Liver (tissue), 9 donors: ENCODE data around the gene CDH4. TPM values are rescaled to one million over a fixed set of nuclear protein-coding genes. Genes with fewer than 3 reads are reported as not detected.

Experiments used
- DNase-seq: peaks from one replicate; pipeline ENCODE4 v3.0.0-alpha.2; 2017; ENCODE audit warnings: low spot score
- H3K27ac ChIP-seq, 2 donors: one replicate each; pipeline ENCODE4 v1.7.0; 2013; ENCODE audit warnings: inconsistent platforms in 2 of 2, low read length in 2 of 2, control low read depth in 1 of 2, low read depth in 1 of 2, mild to moderate bottlenecking in 1 of 2
- H3K27me3 ChIP-seq, 4 donors: one replicate each; pipeline versions ENCODE4 v1.6.1 to v1.7.0; 2013; ENCODE audit warnings: low read length in 3 of 4, inconsistent platforms in 1 of 4, mild to moderate bottlenecking in 1 of 4, moderate library complexity in 1 of 4; ENCODE audit not compliant: control insufficient read depth in 4 of 4, insufficient read depth in 4 of 4
- H3K36me3 ChIP-seq, 4 donors: one replicate each; pipeline versions ENCODE4 v1.6.1 to v1.7.0; 2013; ENCODE audit warnings: low read length in 3 of 4, mild to moderate bottlenecking in 3 of 4, low read depth in 1 of 4, moderate library complexity in 1 of 4; ENCODE audit not compliant: control insufficient read depth in 4 of 4, insufficient read depth in 3 of 4
- H3K4me1 ChIP-seq, 4 donors: one replicate each; pipeline versions ENCODE4 v1.6.1 to v1.7.0; 2013; ENCODE audit warnings: low read length in 3 of 4, mild to moderate bottlenecking in 3 of 4, moderate library complexity in 1 of 4; ENCODE audit not compliant: control insufficient read depth in 4 of 4, insufficient read depth in 4 of 4
- H3K4me3 ChIP-seq, 3 donors: one replicate each; pipeline versions ENCODE4 v1.6.1 to v1.7.0; 2013; ENCODE audit warnings: low read length in 3 of 3, control low read depth in 1 of 3, low read depth in 1 of 3, mild to moderate bottlenecking in 1 of 3
- H3K9ac ChIP-seq, 2 donors: one replicate each; pipeline ENCODE4 v1.7.0; 2013; ENCODE audit warnings: low read length in 2 of 2, mild to moderate bottlenecking in 2 of 2, moderate library complexity in 2 of 2, control low read depth in 1 of 2, low read depth in 1 of 2
- H3K9me3 ChIP-seq, 4 donors: one replicate each; pipeline versions ENCODE4 v1.6.1 to v1.7.0; 2013; ENCODE audit warnings: low read length in 3 of 4; ENCODE audit not compliant: control insufficient read depth in 4 of 4
- EGR1 ChIP-seq, 2 donors: IDR thresholded peaks; 2 replicates each; pipeline ENCODE4 v1.6.1; 2016 to 2018; ENCODE audit warnings: antibody characterized with exemption in 2 of 2, low read depth in 2 of 2
- FOXA1 ChIP-seq: IDR thresholded peaks from 2 replicates; pipeline ENCODE4 v1.6.1; 2016; ENCODE audit warnings: antibody characterized with exemption
- FOXA2 ChIP-seq: IDR thresholded peaks from 2 replicates; pipeline ENCODE4 v1.6.1; 2016; ENCODE audit warnings: antibody characterized with exemption
- GABPA ChIP-seq, 2 donors: IDR thresholded peaks in 1 of 2; conservative IDR thresholded peaks in 1 of 2; 2 replicates each; pipeline ENCODE4 v1.6.1; 2016; ENCODE audit warnings: antibody characterized with exemption in 2 of 2, mild to moderate bottlenecking in 1 of 2, moderate library complexity in 1 of 2
- HNF4A ChIP-seq, 2 donors: conservative IDR thresholded peaks; 2 replicates each; pipeline ENCODE4 v1.6.1; 2016; ENCODE audit warnings: antibody characterized with exemption in 2 of 2, mild to moderate bottlenecking in 2 of 2
- HNF4G ChIP-seq: IDR thresholded peaks from 2 replicates; pipeline ENCODE4 v1.6.1; 2016; ENCODE audit warnings: antibody characterized with exemption
- JUND ChIP-seq, 2 donors: IDR thresholded peaks; 2 replicates each; pipeline ENCODE4 v1.6.1; 2016; ENCODE audit warnings: antibody characterized with exemption in 2 of 2
- MAX ChIP-seq: IDR thresholded peaks from 2 replicates; pipeline ENCODE4 v1.6.1; 2016; ENCODE audit warnings: antibody characterized with exemption
- NR2F2 ChIP-seq: IDR thresholded peaks from 2 replicates; pipeline ENCODE4 v1.6.1; 2016; ENCODE audit warnings: antibody characterized with exemption
- RAD21 ChIP-seq, 2 donors: IDR thresholded peaks; 2 replicates each; pipeline ENCODE4 v1.6.1; 2016; ENCODE audit warnings: antibody characterized with exemption in 2 of 2, mild to moderate bottlenecking in 2 of 2
- RXRA ChIP-seq, 2 donors: IDR thresholded peaks; 2 replicates each; pipeline ENCODE4 v1.6.1; 2017 to 2018; ENCODE audit warnings: antibody characterized with exemption in 2 of 2, mild to moderate bottlenecking in 1 of 2
- SP1 ChIP-seq: IDR thresholded peaks from 2 replicates; pipeline ENCODE4 v1.6.1; 2018; ENCODE audit warnings: antibody characterized with exemption, mild to moderate bottlenecking
- TAF1 ChIP-seq: conservative IDR thresholded peaks from 2 replicates; pipeline ENCODE4 v1.6.1; 2016; ENCODE audit warnings: antibody characterized with exemption, mild to moderate bottlenecking
- YY1 ChIP-seq: IDR thresholded peaks from 2 replicates; pipeline ENCODE4 v1.6.1; 2016; ENCODE audit warnings: antibody characterized with exemption, mild to moderate bottlenecking
- WGBS: extraction: QIAGEN DNeasy Blood & Tissue Kit; methylation state at CpG from one replicate; pipeline ENCODE4 v1.1.7; 2013; 5-methylcytosine and 5-hydroxymethylcytosine counted together
- polyA plus RNA-seq, 2 donors: library from polyadenylated mRNA; stranded (reverse) in 1 of 2; unstranded in 1 of 2; fragments of 200-250 nt in 1 of 2; fragments of >200 nt in 1 of 2; fragmentation: Nextera tagmentation in 1 of 2; extraction: Ambion mirVana in 1 of 2; gene quantifications; one replicate each; pipeline versions ENCODE4 v1.2.1 to v1.2.3, GENCODE V29; 2013 to 2015
- total RNA-seq, 2 donors: library from RNA; depleted of rRNA; stranded (reverse); fragments of >200 nt; gene quantifications; one replicate each; pipeline ENCODE4 v1.2.3, GENCODE V29; 2014
- TF ChIP-seq, protein P1 (sequence below): IDR thresholded peaks from 2 replicates; pipeline ENCODE4 v1.6.1; 2016; ENCODE audit warnings: antibody characterized with exemption
- TF ChIP-seq, protein P2 (sequence below): fragments of 150-350 bp; IDR thresholded peaks from 2 replicates; pipeline ENCODE4 v1.5.1; 2017; ENCODE audit warnings: improper control_type of control experiment, low read depth, low read length; ENCODE audit not compliant: missing input control
- TF ChIP-seq, protein P3 (sequence below): IDR thresholded peaks from 2 replicates; pipeline ENCODE4 v1.6.1; 2016; ENCODE audit warnings: antibody characterized with exemption, mild to moderate bottlenecking
- TF ChIP-seq, protein P4 (sequence below): IDR thresholded peaks from 2 replicates; pipeline ENCODE4 v1.6.1; 2016; ENCODE audit warnings: antibody characterized with exemption
- donor health status: healthy.
- donor health status: healthy.
- donor health status: healthy.
- donor health status: healthy.
- donor health status: healthy.

CDH4 gene
- total and polyA plus RNA-seq, 4 donors = 0.03 to 0.25 (median 0.19) TPM; not detected in 1

DNA sequence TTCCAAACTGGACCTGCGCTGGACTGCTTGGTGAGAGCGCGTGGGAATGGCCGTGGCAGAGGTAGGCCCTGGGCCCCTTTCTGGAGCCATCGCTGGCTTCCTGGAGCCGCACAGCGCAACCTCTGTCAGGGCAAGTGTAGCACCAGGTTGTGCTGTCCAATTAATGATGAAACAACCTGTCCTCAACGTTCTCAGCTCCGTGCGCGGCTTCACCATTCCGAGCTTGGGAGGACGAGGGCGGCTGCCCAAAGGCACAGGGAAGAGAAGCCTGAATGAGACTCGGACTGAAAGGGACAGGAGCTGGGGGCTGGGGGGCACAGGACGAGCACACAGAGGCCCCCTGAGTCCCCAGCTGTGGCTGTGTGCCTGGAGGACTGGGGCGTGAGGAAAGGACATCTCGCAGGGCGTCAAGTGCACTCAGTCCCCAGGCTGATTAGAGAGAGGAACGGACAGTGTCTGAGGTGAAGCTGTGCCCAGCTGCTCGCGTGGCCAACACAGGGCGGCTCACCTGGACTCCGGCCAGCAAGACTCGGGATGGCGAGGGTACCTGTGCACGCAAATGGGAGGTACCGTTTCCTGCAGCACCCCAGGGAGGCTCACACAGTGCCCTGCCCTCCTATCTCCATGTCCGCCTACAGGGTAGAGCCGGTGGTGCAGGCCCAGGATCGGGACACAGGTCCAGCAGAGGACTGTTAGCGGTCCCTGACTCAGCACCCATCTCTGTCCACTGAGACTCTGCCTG lies 410.3 kb downstream of the CDH4 start:
- H3K9ac ChIP-seq = no peak overlapping the region
- H3K4me3 ChIP-seq = no peak overlapping the region
- DNase-seq = no peak
- H3K4me1 ChIP-seq = no peaks in the 10 kb centered on the region
- H3K9me3 ChIP-seq = no peaks in the 10 kb centered on the region
- peaks cover 0 to 2% (median 0%) of the 10 kb centered on the region in 4 donors for H3K27me3 ChIP-seq
- H3K27ac ChIP-seq = no peak overlapping the region
- WGBS = 83% methylated on average over 32 of the region's 32 CpGs
- no peak for TF ChIP-seq FOXA2
- TF ChIP-seq, protein P1, sequence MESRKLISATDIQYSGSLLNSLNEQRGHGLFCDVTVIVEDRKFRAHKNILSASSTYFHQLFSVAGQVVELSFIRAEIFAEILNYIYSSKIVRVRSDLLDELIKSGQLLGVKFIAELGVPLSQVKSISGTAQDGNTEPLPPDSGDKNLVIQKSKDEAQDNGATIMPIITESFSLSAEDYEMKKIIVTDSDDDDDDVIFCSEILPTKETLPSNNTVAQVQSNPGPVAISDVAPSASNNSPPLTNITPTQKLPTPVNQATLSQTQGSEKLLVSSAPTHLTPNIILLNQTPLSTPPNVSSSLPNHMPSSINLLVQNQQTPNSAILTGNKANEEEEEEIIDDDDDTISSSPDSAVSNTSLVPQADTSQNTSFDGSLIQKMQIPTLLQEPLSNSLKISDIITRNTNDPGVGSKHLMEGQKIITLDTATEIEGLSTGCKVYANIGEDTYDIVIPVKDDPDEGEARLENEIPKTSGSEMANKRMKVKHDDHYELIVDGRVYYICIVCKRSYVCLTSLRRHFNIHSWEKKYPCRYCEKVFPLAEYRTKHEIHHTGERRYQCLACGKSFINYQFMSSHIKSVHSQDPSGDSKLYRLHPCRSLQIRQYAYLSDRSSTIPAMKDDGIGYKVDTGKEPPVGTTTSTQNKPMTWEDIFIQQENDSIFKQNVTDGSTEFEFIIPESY = no peak
- no peak for TF ChIP-seq HNF4A (conservative IDR thresholded peaks at IDR 0.05)
- TF ChIP-seq TAF1 = no peak
- no peak for TF ChIP-seq HNF4G
- TF ChIP-seq FOXA1 = no peak
- no peak for TF ChIP-seq RXRA (IDR thresholded peaks at IDR 0.05)
- no peak for TF ChIP-seq MAX
- no peak for TF ChIP-seq EGR1 (IDR thresholded peaks at IDR 0.05; ENCODE audit: low read depth in 2 of 2)
- H3K36me3 ChIP-seq = no peaks in the 10 kb centered on the region

GRCh38 chr20:61662968-61663331 lies 410.9 kb downstream of the CDH4 start:
- DNase-seq = no peak
- 77% methylated on average over 13 of the region's 13 CpGs for WGBS
- no peak overlapping the region for H3K9ac ChIP-seq
- no peak overlapping the region for H3K27ac ChIP-seq
- H3K9me3 ChIP-seq = no peaks in the 10 kb centered on the region
- H3K4me3 ChIP-seq = no peak overlapping the region
- H3K27me3 ChIP-seq = peaks cover 0 to 2% (median 0%) of the 10 kb centered on the region in 4 donors
- H3K4me1 ChIP-seq = no peaks in the 10 kb centered on the region
- H3K36me3 ChIP-seq = no peaks in the 10 kb centered on the region
- TF ChIP-seq RAD21 (IDR thresholded peaks at IDR 0.05) (no peak), FOXA1 (no peak), HNF4A (conservative IDR thresholded peaks at IDR 0.05) (no peak), HNF4G (no peak), SP1 (no peak), YY1 (no peak), RXRA (IDR thresholded peaks at IDR 0.05) (no peak), GABPA (IDR thresholded peaks at IDR 0.05 in 1 of 2, conservative IDR thresholded peaks at IDR 0.05 in 1 of 2) (no peak), EGR1 (IDR thresholded peaks at IDR 0.05; ENCODE audit: low read depth in 2 of 2) (no peak), TAF1 (no peak), FOXA2 (no peak), MAX (no peak), NR2F2 (no peak), JUND (IDR thresholded peaks at IDR 0.05) (no peak)
- TF ChIP-seq, protein P2, sequence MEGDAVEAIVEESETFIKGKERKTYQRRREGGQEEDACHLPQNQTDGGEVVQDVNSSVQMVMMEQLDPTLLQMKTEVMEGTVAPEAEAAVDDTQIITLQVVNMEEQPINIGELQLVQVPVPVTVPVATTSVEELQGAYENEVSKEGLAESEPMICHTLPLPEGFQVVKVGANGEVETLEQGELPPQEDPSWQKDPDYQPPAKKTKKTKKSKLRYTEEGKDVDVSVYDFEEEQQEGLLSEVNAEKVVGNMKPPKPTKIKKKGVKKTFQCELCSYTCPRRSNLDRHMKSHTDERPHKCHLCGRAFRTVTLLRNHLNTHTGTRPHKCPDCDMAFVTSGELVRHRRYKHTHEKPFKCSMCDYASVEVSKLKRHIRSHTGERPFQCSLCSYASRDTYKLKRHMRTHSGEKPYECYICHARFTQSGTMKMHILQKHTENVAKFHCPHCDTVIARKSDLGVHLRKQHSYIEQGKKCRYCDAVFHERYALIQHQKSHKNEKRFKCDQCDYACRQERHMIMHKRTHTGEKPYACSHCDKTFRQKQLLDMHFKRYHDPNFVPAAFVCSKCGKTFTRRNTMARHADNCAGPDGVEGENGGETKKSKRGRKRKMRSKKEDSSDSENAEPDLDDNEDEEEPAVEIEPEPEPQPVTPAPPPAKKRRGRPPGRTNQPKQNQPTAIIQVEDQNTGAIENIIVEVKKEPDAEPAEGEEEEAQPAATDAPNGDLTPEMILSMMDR = no peak
- TF ChIP-seq, protein P3, sequence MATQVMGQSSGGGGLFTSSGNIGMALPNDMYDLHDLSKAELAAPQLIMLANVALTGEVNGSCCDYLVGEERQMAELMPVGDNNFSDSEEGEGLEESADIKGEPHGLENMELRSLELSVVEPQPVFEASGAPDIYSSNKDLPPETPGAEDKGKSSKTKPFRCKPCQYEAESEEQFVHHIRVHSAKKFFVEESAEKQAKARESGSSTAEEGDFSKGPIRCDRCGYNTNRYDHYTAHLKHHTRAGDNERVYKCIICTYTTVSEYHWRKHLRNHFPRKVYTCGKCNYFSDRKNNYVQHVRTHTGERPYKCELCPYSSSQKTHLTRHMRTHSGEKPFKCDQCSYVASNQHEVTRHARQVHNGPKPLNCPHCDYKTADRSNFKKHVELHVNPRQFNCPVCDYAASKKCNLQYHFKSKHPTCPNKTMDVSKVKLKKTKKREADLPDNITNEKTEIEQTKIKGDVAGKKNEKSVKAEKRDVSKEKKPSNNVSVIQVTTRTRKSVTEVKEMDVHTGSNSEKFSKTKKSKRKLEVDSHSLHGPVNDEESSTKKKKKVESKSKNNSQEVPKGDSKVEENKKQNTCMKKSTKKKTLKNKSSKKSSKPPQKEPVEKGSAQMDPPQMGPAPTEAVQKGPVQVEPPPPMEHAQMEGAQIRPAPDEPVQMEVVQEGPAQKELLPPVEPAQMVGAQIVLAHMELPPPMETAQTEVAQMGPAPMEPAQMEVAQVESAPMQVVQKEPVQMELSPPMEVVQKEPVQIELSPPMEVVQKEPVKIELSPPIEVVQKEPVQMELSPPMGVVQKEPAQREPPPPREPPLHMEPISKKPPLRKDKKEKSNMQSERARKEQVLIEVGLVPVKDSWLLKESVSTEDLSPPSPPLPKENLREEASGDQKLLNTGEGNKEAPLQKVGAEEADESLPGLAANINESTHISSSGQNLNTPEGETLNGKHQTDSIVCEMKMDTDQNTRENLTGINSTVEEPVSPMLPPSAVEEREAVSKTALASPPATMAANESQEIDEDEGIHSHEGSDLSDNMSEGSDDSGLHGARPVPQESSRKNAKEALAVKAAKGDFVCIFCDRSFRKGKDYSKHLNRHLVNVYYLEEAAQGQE = no peak
- TF ChIP-seq, protein P4, sequence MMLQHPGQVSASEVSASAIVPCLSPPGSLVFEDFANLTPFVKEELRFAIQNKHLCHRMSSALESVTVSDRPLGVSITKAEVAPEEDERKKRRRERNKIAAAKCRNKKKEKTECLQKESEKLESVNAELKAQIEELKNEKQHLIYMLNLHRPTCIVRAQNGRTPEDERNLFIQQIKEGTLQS = no peak
- TF ChIP-seq, protein P1 = no peak
